Type B pancreatic cell (in vitro differentiated cells): ENCODE measurements around the gene RSPO4. TPM values are rescaled to one million over a fixed set of nuclear protein-coding genes. Genes with fewer than 3 reads are reported as not detected.

ENCODE experiments used
- DNase-seq: peaks from one replicate; pipeline ENCODE4 v3.0.0; 2021; ENCODE audit warnings: mixed read lengths; ENCODE audit not compliant: unreplicated experiment; ENCODE audit errors: extremely low spot score
- H3K27ac Mint-ChIP-seq: 2 replicates; pipeline ENCODE4 v1.8.0; 2021; ENCODE audit warnings: mild to moderate bottlenecking, mixed read lengths
- H3K27me3 Mint-ChIP-seq: 2 replicates; pipeline ENCODE4 v1.8.0; 2021; ENCODE audit warnings: mixed read lengths
- H3K36me3 Mint-ChIP-seq: 2 replicates; pipeline ENCODE4 v1.8.0; 2021; ENCODE audit warnings: mixed read lengths
- H3K4me1 Mint-ChIP-seq: one replicate; pipeline ENCODE4 v1.8.0; 2021; ENCODE audit warnings: mixed read lengths; ENCODE audit not compliant: unreplicated experiment
- H3K4me3 Mint-ChIP-seq: 2 replicates; pipeline ENCODE4 v1.8.0; 2021; ENCODE audit warnings: mild to moderate bottlenecking, mixed read lengths
- H3K9me3 Mint-ChIP-seq: 2 replicates; pipeline ENCODE4 v1.8.0; 2021; ENCODE audit warnings: mixed read lengths
- total RNA-seq: library from RNA; stranded (reverse); gene quantifications from 2 replicates; pipeline ENCODE4 v1.2.1, GENCODE V29; 2021; ENCODE audit warnings: low replicate concordance
- TF ChIP-seq, protein P1 (sequence below): fragments of 200-600 bp; sonication (generic); conservative IDR thresholded peaks from 2 replicates; pipeline ENCODE4 v1.5.0; 2021; ENCODE audit warnings: antibody characterized with exemption, mild to moderate bottlenecking

RSPO4 gene
- total RNA-seq, 1 donor from 2014 or later: 2.4 TPM

DNA sequence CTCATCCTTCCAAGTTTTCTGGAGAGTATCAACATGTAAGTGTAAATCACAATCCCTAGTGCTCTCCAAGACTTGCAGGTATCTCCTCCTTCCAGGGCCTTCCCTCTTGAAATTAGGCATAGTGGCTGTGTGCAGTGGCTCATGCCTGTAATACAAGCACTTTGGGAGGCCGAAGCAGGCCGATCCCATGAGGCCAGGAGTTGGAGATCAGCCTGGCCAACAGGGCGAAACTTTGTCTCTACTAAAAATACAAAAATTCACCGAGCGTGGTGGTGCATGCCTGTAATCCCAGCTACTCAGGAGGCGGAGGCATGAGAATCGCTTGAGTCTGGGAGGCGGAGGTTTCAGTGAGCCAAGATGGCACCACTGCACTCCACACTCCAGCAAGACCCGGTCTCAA lies 76.6 kb downstream of the RSPO4 start:
- H3K27ac Mint-ChIP-seq: no peak overlapping the region
- H3K4me1 Mint-ChIP-seq: no peaks in the 10 kb centered on the region
- H3K27me3 Mint-ChIP-seq: no peaks in the 10 kb centered on the region
- TF ChIP-seq, protein P1, sequence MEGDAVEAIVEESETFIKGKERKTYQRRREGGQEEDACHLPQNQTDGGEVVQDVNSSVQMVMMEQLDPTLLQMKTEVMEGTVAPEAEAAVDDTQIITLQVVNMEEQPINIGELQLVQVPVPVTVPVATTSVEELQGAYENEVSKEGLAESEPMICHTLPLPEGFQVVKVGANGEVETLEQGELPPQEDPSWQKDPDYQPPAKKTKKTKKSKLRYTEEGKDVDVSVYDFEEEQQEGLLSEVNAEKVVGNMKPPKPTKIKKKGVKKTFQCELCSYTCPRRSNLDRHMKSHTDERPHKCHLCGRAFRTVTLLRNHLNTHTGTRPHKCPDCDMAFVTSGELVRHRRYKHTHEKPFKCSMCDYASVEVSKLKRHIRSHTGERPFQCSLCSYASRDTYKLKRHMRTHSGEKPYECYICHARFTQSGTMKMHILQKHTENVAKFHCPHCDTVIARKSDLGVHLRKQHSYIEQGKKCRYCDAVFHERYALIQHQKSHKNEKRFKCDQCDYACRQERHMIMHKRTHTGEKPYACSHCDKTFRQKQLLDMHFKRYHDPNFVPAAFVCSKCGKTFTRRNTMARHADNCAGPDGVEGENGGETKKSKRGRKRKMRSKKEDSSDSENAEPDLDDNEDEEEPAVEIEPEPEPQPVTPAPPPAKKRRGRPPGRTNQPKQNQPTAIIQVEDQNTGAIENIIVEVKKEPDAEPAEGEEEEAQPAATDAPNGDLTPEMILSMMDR: no peak
- H3K36me3 Mint-ChIP-seq: no peaks in the 10 kb centered on the region
- H3K9me3 Mint-ChIP-seq: no peaks in the 10 kb centered on the region
- DNase-seq: no peak
- H3K4me3 Mint-ChIP-seq: no peak overlapping the region

DNA sequence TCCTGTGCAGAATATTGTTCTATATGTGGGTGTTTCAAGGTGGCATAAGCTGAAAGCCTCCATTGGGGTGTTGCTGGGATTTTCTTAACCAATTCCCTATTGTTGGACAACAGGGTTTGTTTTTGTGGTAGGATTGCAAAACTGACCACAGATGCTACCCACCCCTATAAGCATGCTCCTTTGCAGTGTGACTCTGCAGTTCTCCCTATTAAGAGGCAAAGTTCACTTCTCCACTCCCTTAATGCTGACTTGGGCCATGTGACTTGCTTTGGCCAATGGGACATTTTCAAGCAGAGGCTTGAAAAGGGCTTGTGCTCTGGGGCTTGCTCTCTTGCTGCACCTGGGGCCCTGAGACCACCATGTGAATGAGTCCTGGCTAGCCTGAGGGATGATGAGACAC lies 77.5 kb downstream of the RSPO4 start:
- no peaks in the 10 kb centered on the region for H3K36me3 Mint-ChIP-seq
- H3K4me3 Mint-ChIP-seq: no peak overlapping the region
- TF ChIP-seq, protein P1: no peak
- DNase-seq: no peak
- no peaks in the 10 kb centered on the region for H3K9me3 Mint-ChIP-seq
- no peaks in the 10 kb centered on the region for H3K27me3 Mint-ChIP-seq
- H3K4me1 Mint-ChIP-seq: no peaks in the 10 kb centered on the region
- no peak overlapping the region for H3K27ac Mint-ChIP-seq

DNA sequence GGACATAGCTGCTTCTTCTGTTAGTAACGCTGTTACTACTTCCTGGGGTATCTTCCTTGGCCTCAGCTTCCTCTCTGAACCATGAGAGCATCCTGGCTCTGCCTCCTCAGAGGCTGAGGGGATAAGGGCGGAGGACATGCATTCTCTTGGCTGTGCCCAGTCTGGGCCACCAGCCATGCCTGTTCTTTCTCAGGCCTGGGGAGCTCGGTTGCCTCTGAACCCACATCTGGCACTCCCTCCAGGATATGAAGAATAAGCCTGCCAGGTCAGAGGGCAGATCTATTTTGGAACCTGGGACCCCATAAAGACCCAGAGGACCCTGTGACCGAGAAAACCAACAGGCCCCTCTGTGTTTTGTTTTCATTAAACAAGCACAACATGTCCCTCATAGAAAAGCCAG lies 79.3 kb downstream of the RSPO4 start:
- TF ChIP-seq, protein P1: no peak
- Mint-ChIP-seq H3K4me3 (no peak overlapping the region), H3K27ac (no peak overlapping the region), H3K9me3 (no peaks in the 10 kb centered on the region), H3K36me3 (no peaks in the 10 kb centered on the region), H3K27me3 (no peaks in the 10 kb centered on the region), H3K4me1 (peaks cover 5% of the 10 kb centered on the region)
- no peak for DNase-seq

DNA sequence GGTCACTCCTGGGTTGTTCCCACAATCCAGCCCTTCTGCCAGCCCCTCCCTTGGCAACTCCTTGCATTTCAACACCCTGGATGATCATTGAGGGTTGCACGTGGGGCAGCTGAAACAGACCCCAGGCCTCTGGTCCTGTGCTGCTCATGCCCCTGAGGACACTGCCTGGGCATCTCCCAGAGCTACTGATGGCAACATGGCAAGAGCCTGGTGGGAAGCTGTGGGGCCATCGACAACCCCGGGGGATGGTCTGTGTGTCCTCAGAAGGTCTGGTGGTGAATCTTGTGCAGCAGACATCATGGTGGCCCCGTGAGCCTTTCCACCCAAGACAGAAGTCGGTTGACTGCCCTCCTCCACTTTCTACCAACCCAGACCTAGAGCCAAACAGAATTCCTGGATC lies 81.0 kb downstream of the RSPO4 start:
- Mint-ChIP-seq H3K4me1 (peaks cover 10% of the 10 kb centered on the region), H3K36me3 (no peaks in the 10 kb centered on the region), H3K27ac (no peak overlapping the region), H3K4me3 (no peak overlapping the region), H3K9me3 (no peaks in the 10 kb centered on the region), H3K27me3 (peaks cover 3% of the 10 kb centered on the region)
- no peak for DNase-seq
- TF ChIP-seq, protein P1: no peak

DNA sequence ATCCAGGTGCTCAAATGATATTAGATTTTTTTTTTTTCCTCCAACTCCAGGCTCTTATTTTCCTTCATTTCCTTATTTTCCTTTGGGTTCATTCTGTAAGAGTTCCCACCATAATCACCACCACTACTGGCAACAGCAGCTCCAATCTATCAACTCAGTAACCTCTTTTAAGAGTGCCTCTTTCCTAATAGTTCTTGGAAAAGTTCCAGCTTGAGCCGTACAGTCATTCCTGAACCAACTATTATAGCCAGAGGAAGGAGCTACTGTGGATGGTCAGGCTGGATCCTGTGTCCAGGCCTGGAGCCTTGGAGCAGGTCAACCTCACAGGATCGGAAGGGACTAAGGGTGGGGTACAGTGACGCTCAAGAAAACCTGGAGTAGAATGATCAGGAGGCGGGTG lies 81.8 kb downstream of the RSPO4 start:
- H3K4me3 Mint-ChIP-seq: no peak overlapping the region
- H3K27ac Mint-ChIP-seq: no peak overlapping the region
- H3K4me1 Mint-ChIP-seq: peaks cover 10% of the 10 kb centered on the region
- H3K27me3 Mint-ChIP-seq: peaks cover 6% of the 10 kb centered on the region
- DNase-seq: no peak
- no peaks in the 10 kb centered on the region for H3K9me3 Mint-ChIP-seq
- TF ChIP-seq, protein P1: no peak
- no peaks in the 10 kb centered on the region for H3K36me3 Mint-ChIP-seq

DNA sequence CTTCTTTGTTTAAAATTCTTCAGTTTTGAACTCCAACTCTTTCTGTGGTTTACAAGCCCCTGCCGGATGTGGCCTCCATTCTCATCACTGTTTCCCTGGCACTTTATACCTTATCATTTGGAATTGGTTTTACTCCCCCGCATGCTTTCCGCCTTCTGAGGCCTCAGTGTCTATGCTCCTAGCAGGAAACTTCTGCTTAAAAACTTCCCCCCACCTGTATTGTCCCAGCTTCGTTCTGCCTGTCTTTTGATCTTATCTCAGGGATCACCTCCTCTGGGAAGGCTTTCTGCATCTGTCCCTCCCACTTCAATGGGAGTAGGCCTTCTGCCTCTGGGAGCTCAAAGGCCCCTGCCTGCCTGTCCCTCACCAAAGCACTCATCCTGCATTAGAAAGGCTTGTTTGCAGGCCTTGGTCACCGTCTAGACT lies 82.6 kb downstream of the RSPO4 start:
- Mint-ChIP-seq H3K4me3 (no peak overlapping the region), H3K9me3 (no peaks in the 10 kb centered on the region), H3K27ac (no peak overlapping the region), H3K36me3 (no peaks in the 10 kb centered on the region), H3K4me1 (peaks cover 10% of the 10 kb centered on the region), H3K27me3 (peaks cover 12% of the 10 kb centered on the region)
- TF ChIP-seq, protein P1: no peak
- DNase-seq: no peak
